Activated naive CD8-positive, alpha-beta T cell treated with anti-CD3 and anti-CD28 coated beads, Interleukin-2, amount 10 ng/mL, durations not matched to agents 7 days and 5 days (primary cell): ENCODE results near the gene PADI1. TPM values are rescaled to one million over a fixed set of nuclear protein-coding genes. Genes with fewer than 3 reads are reported as not detected.

Experiments used
- ATAC-seq: fragments of 150-1000 bp; cut with Tn5 transposase; one replicate; pipeline ENCODE4 v1.10.0; 2021; ENCODE audit warnings: low read depth, moderate library complexity
- POLR2A ChIA-PET: fragments of 350-600 bp; sonication (Branson Sonifier 250); formaldehyde crosslinking; loops from one replicate; lab custom pipeline; 2021; ENCODE audit warnings: antibody characterized with exemption; lab: Charles Lee
- DNase-seq: peaks from one replicate; pipeline ENCODE4 v3.0.0; 2021
- H3K27ac Mint-ChIP-seq: one replicate; pipeline ENCODE4 v1.8.0; 2022; ENCODE audit warnings: mild to moderate bottlenecking, mixed read lengths
- H3K27me3 Mint-ChIP-seq: one replicate; pipeline ENCODE4 v1.8.0; 2022; ENCODE audit warnings: mild to moderate bottlenecking, moderate library complexity, mixed read lengths
- H3K36me3 Mint-ChIP-seq: one replicate; pipeline ENCODE4 v1.8.0; 2021; ENCODE audit warnings: mild to moderate bottlenecking, mixed read lengths
- H3K4me1 Mint-ChIP-seq: one replicate; pipeline ENCODE4 v1.8.0; 2021; ENCODE audit warnings: mixed read lengths
- H3K4me3 Mint-ChIP-seq: one replicate; pipeline ENCODE4 v1.8.0; 2022; ENCODE audit warnings: mild to moderate bottlenecking, moderate library complexity, mixed read lengths
- H3K9me3 Mint-ChIP-seq: one replicate; pipeline ENCODE4 v1.8.0; 2021; ENCODE audit warnings: mixed read lengths
- total RNA-seq, 2 experiments: library from RNA; stranded (reverse); gene quantifications; one replicate each; pipeline ENCODE4 v1.2.3, GENCODE V29; 2021

PADI1 gene
- total RNA-seq, 2 experiments from 2014 or later: not detected

DNA sequence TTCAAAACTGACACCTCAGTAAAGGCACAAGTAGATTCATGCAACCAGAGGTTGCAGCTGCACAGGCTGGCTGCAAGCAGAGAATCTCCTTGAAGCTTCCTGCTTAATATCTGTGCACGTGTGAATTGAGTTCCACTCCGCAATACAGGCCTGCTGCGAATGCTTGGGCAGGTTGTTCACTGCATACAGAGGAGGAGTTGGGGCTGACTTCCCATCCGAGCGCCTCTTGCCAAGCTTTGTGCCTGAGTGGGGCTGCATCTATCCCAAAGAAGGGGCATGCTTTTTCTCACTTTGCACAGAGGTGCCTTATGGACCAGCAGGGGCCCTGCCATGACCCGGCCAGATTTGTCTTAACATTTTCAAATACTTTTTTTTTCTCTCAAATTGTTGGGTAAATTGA, 17.9 kb upstream of the PADI1 start:
- ATAC-seq: no peak
- Mint-ChIP-seq H3K27me3 (peaks cover 16% of the 10 kb centered on the region), H3K9me3 (peaks cover 5% of the 10 kb centered on the region), H3K36me3 (no peaks in the 10 kb centered on the region), H3K4me1 (peaks cover 14% of the 10 kb centered on the region), H3K27ac (peak overlapping the region; percentile 28), H3K4me3 (no peak overlapping the region)
- DNase-seq: no peak
- POLR2A ChIA-PET: no interaction called here

DNA sequence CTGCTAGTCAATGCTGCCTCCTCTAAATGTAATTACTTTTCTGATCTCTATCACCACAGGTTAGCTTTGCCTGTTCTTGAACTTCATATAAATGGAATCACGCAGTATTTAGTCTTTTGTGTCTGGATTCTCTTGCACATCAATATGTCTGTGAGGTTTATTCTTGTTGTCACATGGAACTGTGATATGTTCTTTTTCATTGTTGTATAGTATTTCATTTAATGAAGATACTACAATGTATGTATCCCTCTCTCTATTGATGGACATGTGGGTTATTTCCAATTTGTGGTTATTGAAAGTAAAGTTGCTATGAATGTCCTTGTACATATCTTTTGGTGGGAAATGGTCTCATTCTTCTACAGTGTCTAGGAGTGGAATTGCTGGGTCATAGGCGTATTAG, 16.7 kb upstream of the PADI1 start:
- peaks cover 23% of the 10 kb centered on the region for H3K27me3 Mint-ChIP-seq
- ATAC-seq (no peak), DNase-seq (no peak)
- no peak overlapping the region for H3K27ac Mint-ChIP-seq
- POLR2A ChIA-PET: no interaction called here
- H3K4me3 Mint-ChIP-seq: no peak overlapping the region
- peaks cover 15% of the 10 kb centered on the region for H3K4me1 Mint-ChIP-seq
- no peaks in the 10 kb centered on the region for H3K36me3 Mint-ChIP-seq
- H3K9me3 Mint-ChIP-seq: peaks cover 5% of the 10 kb centered on the region

DNA sequence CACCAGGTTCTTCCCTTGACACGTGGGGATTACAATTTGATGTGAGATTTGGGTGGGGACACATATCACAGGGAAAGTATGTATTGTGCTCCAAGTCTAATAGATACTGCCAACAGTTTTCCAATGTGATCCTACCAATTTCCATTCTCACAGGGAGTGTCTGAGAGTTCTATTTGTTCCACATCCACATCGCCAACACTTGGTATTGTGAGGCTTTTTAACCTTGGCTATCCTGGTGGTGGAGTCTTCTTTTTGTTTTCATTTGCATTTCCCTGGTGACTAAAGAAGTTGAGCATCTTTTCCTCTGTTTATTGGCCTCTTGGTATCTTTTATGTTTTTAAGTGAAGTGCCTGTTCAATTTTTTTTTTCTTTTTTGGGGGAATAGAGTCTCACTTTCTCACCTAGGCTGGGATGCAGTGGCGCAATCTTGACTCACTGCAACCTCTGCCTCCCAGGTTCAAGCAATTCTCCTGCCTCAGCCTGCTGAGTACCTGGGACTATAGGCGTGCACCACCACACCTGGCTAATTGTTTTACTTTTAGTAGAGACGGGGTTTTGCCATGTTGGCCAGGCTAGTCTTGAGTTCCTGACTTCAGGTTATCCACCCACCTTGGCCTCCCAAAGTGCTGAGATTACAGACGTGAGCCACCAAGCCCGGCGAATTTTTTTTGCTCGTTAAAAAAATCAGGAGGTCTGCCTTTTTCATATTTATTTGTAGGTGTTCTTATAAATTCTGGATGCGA, 15.9 kb upstream of the PADI1 start:
- POLR2A ChIA-PET: no interaction called here
- peaks cover 23% of the 10 kb centered on the region for H3K27me3 Mint-ChIP-seq
- no peaks in the 10 kb centered on the region for H3K36me3 Mint-ChIP-seq
- ATAC-seq (no peak), DNase-seq (no peak)
- H3K9me3 Mint-ChIP-seq: peaks cover 5% of the 10 kb centered on the region
- H3K4me1 Mint-ChIP-seq: peaks cover 15% of the 10 kb centered on the region
- no peak overlapping the region for H3K4me3 Mint-ChIP-seq
- no peak overlapping the region for H3K27ac Mint-ChIP-seq

DNA sequence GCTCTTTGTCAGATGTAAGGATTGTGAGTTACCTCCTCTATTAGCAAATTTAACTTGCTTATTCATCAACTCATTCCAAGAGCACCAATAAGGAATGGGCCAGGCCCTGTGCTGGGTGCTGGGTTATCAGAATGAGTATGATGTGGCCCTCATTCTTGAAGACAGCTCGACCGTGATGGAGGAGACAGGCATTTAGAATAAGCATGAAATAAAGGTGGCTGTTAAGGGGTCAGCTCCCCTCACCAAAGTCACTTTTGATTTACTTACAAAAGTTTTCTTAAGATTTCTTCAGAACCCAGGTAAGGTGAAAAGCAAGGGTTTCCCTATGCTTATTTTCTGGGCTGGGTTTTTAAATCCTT, 15.3 kb upstream of the PADI1 start:
- H3K4me1 Mint-ChIP-seq: peaks cover 15% of the 10 kb centered on the region
- POLR2A ChIA-PET: no interaction called here

DNA sequence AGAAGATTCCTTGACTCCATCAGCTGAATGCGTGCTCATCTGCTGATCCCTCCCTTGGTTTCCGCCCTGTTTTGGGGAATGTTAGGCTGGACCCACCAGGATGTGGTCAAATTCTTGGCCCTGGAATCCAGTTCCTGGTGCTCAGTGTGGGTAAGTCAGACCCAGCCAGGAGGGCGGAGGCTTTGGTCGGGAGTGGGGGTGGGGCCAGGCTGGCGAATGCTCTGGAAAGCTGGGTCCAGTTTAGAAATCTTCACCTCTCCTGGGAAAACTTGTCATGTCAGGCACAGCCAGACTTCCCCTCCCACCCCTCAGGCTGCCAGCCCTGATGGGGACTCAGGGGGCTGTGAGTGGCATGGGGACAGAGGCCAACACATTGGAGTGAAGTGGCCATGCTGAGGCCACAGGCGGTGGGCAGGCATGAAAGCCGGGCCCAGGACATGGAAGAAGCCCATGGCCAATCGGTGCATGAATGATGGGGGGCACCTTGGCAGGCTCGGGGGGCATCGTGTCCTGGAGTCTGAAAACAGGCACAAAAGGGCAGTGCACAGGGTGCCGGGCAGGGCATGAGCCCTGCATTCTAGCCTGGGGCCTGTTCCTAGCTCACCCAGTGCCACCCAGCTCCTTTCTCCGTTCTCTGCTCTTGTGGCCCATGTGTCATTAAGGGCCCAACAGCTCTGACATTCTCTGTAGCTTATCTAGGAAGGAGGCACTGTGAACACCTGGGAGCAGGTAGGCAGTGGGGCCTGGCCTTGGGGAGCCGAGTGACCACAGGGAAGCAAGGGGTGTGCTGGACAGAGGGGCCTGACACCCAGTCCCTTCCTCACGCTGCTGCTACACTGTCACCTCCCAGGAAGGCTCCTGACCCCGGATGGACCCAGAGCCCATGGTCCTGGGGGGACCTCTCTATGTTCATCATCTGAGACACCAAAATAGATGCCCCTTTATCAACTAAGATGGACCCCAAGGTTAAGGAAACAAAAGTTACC, 14.6 kb upstream of the PADI1 start:
- Mint-ChIP-seq H3K9me3 (peaks cover 5% of the 10 kb centered on the region), H3K4me1 (peaks cover 15% of the 10 kb centered on the region), H3K36me3 (no peaks in the 10 kb centered on the region), H3K4me3 (no peak overlapping the region), H3K27ac (no peak overlapping the region), H3K27me3 (peaks cover 27% of the 10 kb centered on the region)
- DNase-seq (no peak), ATAC-seq (no peak)
- POLR2A ChIA-PET: interaction anchor here (0.7 kb wide), 1 partner anchor 8 kb away, joined by 3 read pairs; no protein-coding TSS in a partner anchor

More for the DNA sequence above, 15.3 kb upstream of the PADI1 start:
- Mint-ChIP-seq H3K36me3 (no peaks in the 10 kb centered on the region), H3K27me3 (peaks cover 27% of the 10 kb centered on the region), H3K9me3 (peaks cover 5% of the 10 kb centered on the region), H3K27ac (no peak overlapping the region), H3K4me3 (no peak overlapping the region)
- no peak for DNase-seq
- ATAC-seq: no peak

DNA sequence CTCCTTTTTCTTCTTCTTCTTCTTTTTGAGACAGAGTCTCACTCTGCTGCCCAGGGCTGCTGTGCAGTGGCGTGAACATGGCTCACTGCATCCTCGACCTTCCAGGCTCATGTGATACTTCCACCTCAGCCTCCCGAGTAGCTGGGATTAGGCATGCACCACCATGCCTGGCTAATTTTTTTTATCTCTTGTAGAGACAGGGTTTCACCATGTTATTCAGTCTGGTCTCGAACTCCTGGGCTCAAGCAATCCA, 13.0 kb upstream of the PADI1 start:
- H3K27me3 Mint-ChIP-seq: peaks cover 31% of the 10 kb centered on the region
- no peak for ATAC-seq
- H3K9me3 Mint-ChIP-seq: peaks cover 5% of the 10 kb centered on the region
- H3K36me3 Mint-ChIP-seq: no peaks in the 10 kb centered on the region
- H3K27ac Mint-ChIP-seq: no peak overlapping the region
- DNase-seq: no peak
- H3K4me3 Mint-ChIP-seq: no peak overlapping the region
- POLR2A ChIA-PET: no interaction called here
- H3K4me1 Mint-ChIP-seq: peaks cover 3% of the 10 kb centered on the region

DNA sequence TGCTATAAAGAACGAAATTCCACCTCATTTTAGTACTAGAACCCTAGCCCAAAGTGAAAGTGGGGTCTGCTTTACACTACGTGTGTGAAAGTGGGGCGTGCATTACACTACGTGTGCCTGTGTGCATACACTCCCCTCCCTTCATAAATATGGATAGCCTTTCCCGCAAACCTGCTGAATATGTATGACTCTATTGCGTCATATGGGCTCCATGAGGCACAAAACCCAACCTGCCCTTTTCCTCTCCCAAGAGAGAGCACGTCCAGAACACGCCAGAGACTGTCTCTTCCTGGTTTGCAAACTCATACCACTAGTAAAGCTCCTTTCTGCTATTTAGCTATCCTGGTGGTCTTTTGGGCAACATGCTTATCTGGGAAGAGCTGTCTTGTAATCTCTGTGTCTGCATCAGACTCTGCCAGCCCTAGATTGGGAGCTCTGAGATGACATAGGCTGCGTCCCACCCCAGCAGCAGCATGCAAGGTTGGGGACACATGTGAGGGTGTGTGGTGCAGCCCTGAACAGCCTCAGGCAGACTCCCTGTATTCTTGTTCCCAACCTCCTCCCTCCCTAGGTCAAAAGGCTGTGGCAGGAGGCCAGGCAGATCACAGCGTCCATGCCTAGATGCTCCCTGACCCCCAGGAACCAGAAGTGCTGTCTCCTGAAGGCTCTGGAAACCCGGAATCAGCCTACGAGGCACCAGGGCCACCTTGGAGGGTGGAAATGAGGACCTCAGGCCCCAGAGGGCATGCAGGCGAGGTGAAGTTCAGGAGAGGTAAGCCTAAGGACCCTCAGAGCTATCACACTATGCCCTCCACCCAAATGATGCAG, 12.3 kb upstream of the PADI1 start:
- Mint-ChIP-seq H3K4me1 (peaks cover 3% of the 10 kb centered on the region), H3K27ac (no peak overlapping the region), H3K27me3 (peaks cover 34% of the 10 kb centered on the region), H3K9me3 (peaks cover 5% of the 10 kb centered on the region), H3K36me3 (no peaks in the 10 kb centered on the region), H3K4me3 (no peak overlapping the region)
- DNase-seq (no peak), ATAC-seq (no peak)
- POLR2A ChIA-PET: no interaction called here

DNA sequence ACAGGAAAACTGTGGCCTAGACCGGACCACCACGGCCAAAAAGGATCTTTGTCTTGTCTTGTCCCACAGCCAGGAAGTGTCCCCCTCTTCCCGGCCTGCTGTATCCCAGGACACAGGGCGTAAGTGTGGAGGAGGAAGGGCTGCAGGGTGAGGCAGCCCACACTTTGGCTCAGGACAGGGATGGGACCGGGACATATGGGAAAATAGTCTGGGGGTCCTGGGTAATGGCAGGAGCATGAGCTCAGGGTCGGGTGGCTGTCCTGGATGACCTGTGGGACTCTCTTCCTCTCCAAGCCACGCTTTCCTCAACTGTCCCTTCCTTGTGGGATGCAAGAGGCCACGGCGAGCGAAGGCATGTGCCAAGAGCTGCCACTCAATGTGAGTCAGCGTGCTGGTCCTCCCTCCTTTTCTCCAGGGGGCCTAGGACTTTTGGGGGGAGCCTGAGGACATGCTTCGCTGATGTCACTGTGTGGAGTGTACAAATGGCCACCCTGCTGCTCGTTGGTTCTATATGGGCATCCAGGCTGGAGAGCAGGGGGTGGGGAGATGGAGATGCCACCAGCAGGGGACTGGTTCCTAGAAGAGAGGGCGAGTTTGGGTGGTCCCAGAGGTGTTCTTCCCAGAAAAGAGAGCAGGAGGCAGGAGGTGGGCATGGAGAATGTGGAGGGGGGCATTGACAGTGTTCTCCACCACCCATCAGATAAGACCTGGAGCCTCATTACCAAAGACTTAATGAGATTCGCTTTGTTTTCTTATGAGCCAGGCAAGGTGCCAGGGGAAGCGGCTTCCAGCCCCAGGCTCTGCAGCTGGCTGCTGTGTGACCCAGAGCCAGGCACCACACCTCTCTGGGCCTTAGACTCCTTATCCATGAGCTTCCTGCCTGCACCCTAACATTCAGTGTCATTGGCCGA, 11.5 kb upstream of the PADI1 start:
- Mint-ChIP-seq H3K36me3 (no peaks in the 10 kb centered on the region), H3K4me1 (peaks cover 6% of the 10 kb centered on the region), H3K4me3 (no peak overlapping the region), H3K9me3 (peaks cover under 1% of the 10 kb centered on the region), H3K27ac (no peak overlapping the region), H3K27me3 (peaks cover 36% of the 10 kb centered on the region)
- POLR2A ChIA-PET: interaction anchor here (1.2 kb wide), 1 partner anchor 19 kb away, joined by 4 read pairs; no protein-coding TSS in a partner anchor
- ATAC-seq (no peak), DNase-seq (no peak)

DNA sequence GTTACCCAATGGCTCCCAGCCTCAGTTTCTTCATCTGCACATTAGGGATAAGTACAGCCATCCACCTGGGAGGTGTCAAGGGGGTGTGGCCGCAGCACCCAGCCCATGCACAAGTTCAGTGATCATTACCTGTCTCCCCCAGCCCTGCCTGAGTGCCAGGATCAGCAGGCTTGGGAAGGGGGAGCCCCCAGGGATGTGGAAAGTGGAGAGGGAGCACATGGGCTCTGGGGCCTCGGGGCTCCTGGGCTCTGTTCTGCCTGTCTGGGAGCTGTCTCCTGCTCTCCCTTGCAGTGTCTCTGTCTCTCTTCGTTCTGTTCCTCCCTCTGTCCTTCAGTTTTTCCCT, 10.8 kb upstream of the PADI1 start:
- no peaks in the 10 kb centered on the region for H3K9me3 Mint-ChIP-seq
- ATAC-seq (no peak), DNase-seq (no peak)
- POLR2A ChIA-PET: interaction anchor here (1.2 kb wide), 1 partner anchor 19 kb away, joined by 4 read pairs; no protein-coding TSS in a partner anchor
- no peak overlapping the region for H3K4me3 Mint-ChIP-seq
- peaks cover 36% of the 10 kb centered on the region for H3K27me3 Mint-ChIP-seq
- H3K4me1 Mint-ChIP-seq: peaks cover 6% of the 10 kb centered on the region
- H3K27ac Mint-ChIP-seq: no peak overlapping the region
- no peaks in the 10 kb centered on the region for H3K36me3 Mint-ChIP-seq

DNA sequence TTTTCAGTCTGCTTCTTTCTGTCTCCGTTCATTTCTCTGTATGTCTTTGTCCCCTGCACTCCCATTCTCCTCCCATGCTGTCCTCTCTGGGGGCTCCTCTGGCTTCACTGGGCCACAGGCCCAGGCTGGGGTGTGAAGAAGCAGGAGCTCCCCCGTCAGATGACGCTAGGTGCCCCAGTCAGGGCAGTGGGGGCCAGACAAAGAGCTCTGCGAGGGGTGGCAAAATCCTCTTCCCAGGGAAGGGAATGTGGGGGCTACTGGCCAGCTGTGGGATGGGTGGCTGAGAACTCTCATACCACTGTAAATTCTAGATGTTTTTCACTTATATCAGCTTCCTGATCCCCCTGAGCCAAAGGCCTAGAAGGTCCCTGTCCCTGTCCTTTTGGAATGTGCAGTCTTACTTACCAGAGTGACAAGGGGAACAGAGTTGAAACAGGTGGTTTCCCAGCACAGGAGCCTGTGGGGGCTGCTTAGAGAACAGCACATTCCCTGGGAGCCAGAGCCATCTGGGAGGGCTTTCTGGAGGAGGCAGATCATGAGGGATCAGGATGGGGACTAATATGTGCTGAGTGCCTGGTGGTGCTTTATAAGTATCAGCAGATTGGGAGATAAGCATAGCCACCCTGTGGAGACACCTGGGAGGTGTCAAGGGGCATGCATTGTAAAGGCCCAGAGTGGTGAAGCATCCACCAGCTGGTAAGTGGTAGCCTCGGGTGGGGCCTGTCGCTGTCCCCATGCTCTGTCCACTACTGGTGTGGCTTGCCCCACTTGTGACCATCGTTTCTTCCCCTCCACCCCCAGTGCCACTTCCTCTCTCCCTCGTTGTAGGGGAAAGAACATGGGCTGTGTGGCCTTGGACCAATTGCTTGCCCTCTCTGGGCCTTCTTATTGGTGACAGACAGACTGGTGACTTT, 10.1 kb upstream of the PADI1 start:
- Mint-ChIP-seq H3K27me3 (peaks cover 31% of the 10 kb centered on the region), H3K36me3 (no peaks in the 10 kb centered on the region), H3K4me3 (no peak overlapping the region), H3K9me3 (no peaks in the 10 kb centered on the region), H3K4me1 (peaks cover 9% of the 10 kb centered on the region), H3K27ac (no peak overlapping the region)
- no peak for ATAC-seq
- POLR2A ChIA-PET: interaction anchor here (1.2 kb wide), 1 partner anchor 18 kb away, joined by 4 read pairs; no protein-coding TSS in a partner anchor
- DNase-seq: no peak

DNA sequence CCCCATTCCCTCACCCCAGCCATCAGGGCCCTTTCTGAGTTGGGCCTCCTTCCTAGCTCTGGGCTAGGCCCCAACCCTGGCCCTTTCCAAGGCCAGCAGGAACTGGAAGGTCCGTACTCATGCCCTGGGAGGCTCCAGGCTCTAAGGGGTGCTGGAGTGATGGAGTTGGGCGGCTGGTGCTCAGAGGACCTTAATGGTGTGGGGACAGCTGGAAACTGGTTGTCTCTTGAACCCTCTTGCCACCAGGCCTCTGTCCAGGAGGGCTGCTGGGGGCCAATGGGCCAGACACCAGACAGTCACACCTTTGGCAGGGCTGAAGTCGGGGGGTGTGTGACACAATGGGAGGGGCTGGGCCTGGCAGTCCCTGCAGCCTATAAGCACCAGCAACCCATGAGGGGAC, 9.2 kb upstream of the PADI1 start:
- Mint-ChIP-seq H3K4me3 (no peak overlapping the region), H3K27ac (no peak overlapping the region), H3K9me3 (no peaks in the 10 kb centered on the region), H3K4me1 (peaks cover 9% of the 10 kb centered on the region), H3K27me3 (peaks cover 30% of the 10 kb centered on the region), H3K36me3 (no peaks in the 10 kb centered on the region)
- ATAC-seq: no peak
- DNase-seq: no peak
- POLR2A ChIA-PET: no interaction called here
